Activated T-cell treated with anti-CD3 and anti-CD28 coated beads for 48 hours (primary cell): ENCODE data around the gene ADAP2.
"Not testable (repeated sequence)": the region's sequence is repeated elsewhere in the genome, so short reads cannot be mapped to it uniquely, and the experiment has no call there.

Experiments used
- DNase-seq: peaks from one replicate; pipeline ENCODE4 v3.0.0-alpha.2; 2020; ENCODE audit warnings: low read depth

ADAP2 gene

GRCh38 chr17:30929861-30930260, 8.1 kb downstream of the ADAP2 start:
- not testable (repeated sequence) for DNase-seq

- DNase-seq = no peak
Measured at GRCh38 chr17:30930495-30930894, 8.8 kb downstream of the ADAP2 start.

GRCh38 chr17:30931582-30931981, 9.8 kb downstream of the ADAP2 start:
- not testable (repeated sequence) for DNase-seq

- DNase-seq = no peak
Measured at GRCh38 chr17:30933966-30934365, 12.2 kb downstream of the ADAP2 start.

GRCh38 chr17:30939051-30939689, 17.4 kb downstream of the ADAP2 start:
- no peak for DNase-seq

GRCh38 chr17:30942308-30943079, 20.7 kb downstream of the ADAP2 start:
- no peak for DNase-seq

- DNase-seq = no peak
Measured at GRCh38 chr17:30947796-30948195, 26.1 kb downstream of the ADAP2 start.

GRCh38 chr17:30950189-30950588, 28.4 kb downstream of the ADAP2 start:
- no peak for DNase-seq

- DNase-seq = no peak
Measured at GRCh38 chr17:30950669-30951399, 29.1 kb downstream of the ADAP2 start.

GRCh38 chr17:30952638-30953393, 31.1 kb downstream of the ADAP2 start:
- DNase-seq = no peak

- DNase-seq = no peak
Measured at GRCh38 chr17:30954046-30954830, 32.5 kb downstream of the ADAP2 start.

- DNase-seq = no peak
Measured at GRCh38 chr17:30956764-30957374, 35.1 kb downstream of the ADAP2 start.

GRCh38 chr17:30957741-30958140, 36.0 kb downstream of the ADAP2 start:
- DNase-seq = no peak

GRCh38 chr17:30958187-30958586, 36.4 kb downstream of the ADAP2 start:
- no peak for DNase-seq

- DNase-seq = no peak
Measured at GRCh38 chr17:30961209-30962188, 39.8 kb downstream of the ADAP2 start.

- not testable (repeated sequence) for DNase-seq
Measured at GRCh38 chr17:30964312-30964711, 42.6 kb downstream of the ADAP2 start.

GRCh38 chr17:30964876-30965275, 43.1 kb downstream of the ADAP2 start:
- DNase-seq = no peak

- DNase-seq = no peak
Measured at GRCh38 chr17:30965686-30966085, 43.9 kb downstream of the ADAP2 start.

GRCh38 chr17:30967911-30968310, 46.2 kb downstream of the ADAP2 start:
- not testable (repeated sequence) for DNase-seq
